Neural progenitor cell (in vitro differentiated cells): ENCODE measurements around the gene MEIS2. TPM values are rescaled to one million over a fixed set of nuclear protein-coding genes. Genes with fewer than 3 reads are reported as not detected.

Source experiments
- DNase-seq: peaks from one replicate; pipeline ENCODE4 v3.0.0-alpha.2; 2016; ENCODE audit warnings: low spot score
- H2AFZ ChIP-seq: fragments of 200-600 bp; sonication (generic); replicated peaks from 2 replicates; pipeline ENCODE4 v1.6.1; 2016; ENCODE audit warnings: antibody characterized with exemption
- H3F3A ChIP-seq: fragments of 200-600 bp; sonication (generic); 2 replicates; pipeline ENCODE4 v1.6.1; 2016; ENCODE audit warnings: antibody characterized with exemption, low read depth
- H3K27ac ChIP-seq: fragments of 200-600 bp; sonication (generic); 2 replicates; pipeline ENCODE4 v1.5.1; 2016; ENCODE audit warnings: mild to moderate bottlenecking
- H3K27me3 ChIP-seq: fragments of 200-600 bp; sonication (generic); 2 replicates; pipeline ENCODE4 v1.6.1; 2016; ENCODE audit warnings: mild to moderate bottlenecking, moderate library complexity
- H3K36me3 ChIP-seq: fragments of 200-600 bp; sonication (generic); 2 replicates; pipeline ENCODE4 v1.5.1; 2016
- H3K4me1 ChIP-seq: fragments of 200-600 bp; sonication (generic); 2 replicates; pipeline ENCODE4 v1.6.1; 2016; ENCODE audit warnings: mixed run types
- H3K4me2 ChIP-seq: fragments of 200-600 bp; sonication (generic); 2 replicates; pipeline ENCODE4 v1.6.1; 2016
- H3K4me3 ChIP-seq: fragments of 200-600 bp; sonication (generic); 2 replicates; pipeline ENCODE4 v1.5.1; 2016
- H3K79me2 ChIP-seq: fragments of 200-600 bp; sonication (generic); 2 replicates; pipeline ENCODE4 v1.6.1; 2016; ENCODE audit warnings: low read depth
- H3K9ac ChIP-seq: fragments of 200-600 bp; sonication (generic); 2 replicates; pipeline ENCODE4 v1.6.1; 2016
- H3K9me3 ChIP-seq: fragments of 200-600 bp; sonication (generic); 2 replicates; pipeline ENCODE4 v1.5.1; 2016; ENCODE audit warnings: low read depth
- H4K20me1 ChIP-seq: fragments of 200-600 bp; sonication (generic); 2 replicates; pipeline ENCODE4 v1.6.1; 2016; ENCODE audit warnings: low read depth
- H3K27ac Mint-ChIP-seq: 3 replicates; pipeline ENCODE4 v1.8.0; 2021; ENCODE audit warnings: mixed read lengths
- H3K27me3 Mint-ChIP-seq: 2 replicates; pipeline ENCODE4 v1.8.0; 2022; ENCODE audit warnings: low read depth, mild to moderate bottlenecking, inconsistent platforms, moderate library complexity, mixed read lengths; ENCODE audit not compliant: insufficient read depth
- H3K36me3 Mint-ChIP-seq: 3 replicates; pipeline ENCODE4 v1.8.0; 2021; ENCODE audit warnings: mixed read lengths
- H3K4me1 Mint-ChIP-seq: 3 replicates; pipeline ENCODE4 v1.8.0; 2021; ENCODE audit warnings: mixed read lengths
- H3K4me3 Mint-ChIP-seq: 3 replicates; pipeline ENCODE4 v1.8.0; 2021; ENCODE audit warnings: mild to moderate bottlenecking, moderate library complexity, mixed read lengths
- H3K9me3 Mint-ChIP-seq: 3 replicates; pipeline ENCODE4 v1.8.0; 2020; ENCODE audit warnings: mixed read lengths
- CTCF ChIP-seq: fragments of 200-600 bp; sonication (generic); IDR thresholded peaks from 2 replicates; pipeline ENCODE4 v1.5.1; 2017; ENCODE audit warnings: antibody characterized with exemption, mild to moderate bottlenecking
- EZH2 ChIP-seq: fragments of 200-600 bp; sonication (generic); IDR thresholded peaks from 2 replicates; pipeline ENCODE4 v1.6.1; 2017; ENCODE audit warnings: antibody characterized with exemption, mild to moderate bottlenecking, moderate library complexity
- EZH2phosphoT487 ChIP-seq: fragments of 200-600 bp; sonication (generic); IDR thresholded peaks from 2 replicates; pipeline ENCODE4 v1.6.1; 2017; ENCODE audit warnings: antibody characterized with exemption
- total RNA-seq: library from RNA; depleted of rRNA; stranded (reverse); fragments of >200 nt; gene quantifications from 2 replicates; pipeline ENCODE4 v1.2.3, GENCODE V29; 2015; ENCODE audit warnings: low replicate concordance

Gene MEIS2
- total RNA-seq, 1 donor from 2014 or later: 18.3 TPM

GRCh38 chr15:37071134-37071533, 29.2 kb downstream of the MEIS2 start:
- Mint-ChIP-seq H3K36me3 (no peaks in the 10 kb centered on the region), H3K4me1 (no peaks in the 10 kb centered on the region), H3K9me3 (no peaks in the 10 kb centered on the region), H3K27ac (no peak overlapping the region), H3K4me3 (no peak overlapping the region), H3K27me3 (peaks cover 2% of the 10 kb centered on the region)
- H3K79me2 ChIP-seq: no peaks in the 10 kb centered on the region
- H2AFZ ChIP-seq: no peak overlapping the region
- no peak overlapping the region for H3K4me2 ChIP-seq
- peaks cover 2% of the 10 kb centered on the region for H3K4me1 ChIP-seq
- H3K9me3 ChIP-seq: no peaks in the 10 kb centered on the region
- H3K36me3 ChIP-seq: no peaks in the 10 kb centered on the region
- no peak for TF ChIP-seq EZH2phosphoT487
- no peak for TF ChIP-seq EZH2
- TF ChIP-seq CTCF: no peak
- H4K20me1 ChIP-seq: no peaks in the 10 kb centered on the region
- H3F3A ChIP-seq: no peaks in the 10 kb centered on the region
- H3K4me3 ChIP-seq: no peak overlapping the region
- no peak overlapping the region for H3K9ac ChIP-seq
- no peak overlapping the region for H3K27ac ChIP-seq
- H3K27me3 ChIP-seq: no peaks in the 10 kb centered on the region
- no peak for DNase-seq

- Histone ChIP-seq H3K79me2 (no peaks in the 10 kb centered on the region), H3K27ac (no peak overlapping the region), H3K4me1 (peaks cover 2% of the 10 kb centered on the region), H3K4me2 (no peak overlapping the region), H3F3A (no peaks in the 10 kb centered on the region), H4K20me1 (no peaks in the 10 kb centered on the region), H3K36me3 (no peaks in the 10 kb centered on the region), H3K9me3 (no peaks in the 10 kb centered on the region), H2AFZ (no peak overlapping the region), H3K4me3 (no peak overlapping the region), H3K9ac (no peak overlapping the region), H3K27me3 (no peaks in the 10 kb centered on the region)
- no peaks in the 10 kb centered on the region for H3K4me1 Mint-ChIP-seq
- H3K27ac Mint-ChIP-seq: no peak overlapping the region
- H3K4me3 Mint-ChIP-seq: no peak overlapping the region
- H3K27me3 Mint-ChIP-seq: no peaks in the 10 kb centered on the region
- no peaks in the 10 kb centered on the region for H3K36me3 Mint-ChIP-seq
- no peak for DNase-seq
- TF ChIP-seq EZH2phosphoT487: no peak
- TF ChIP-seq EZH2: no peak
- no peak for TF ChIP-seq CTCF
- no peaks in the 10 kb centered on the region for H3K9me3 Mint-ChIP-seq
These were observed 29.7 kb downstream of the MEIS2 start for GRCh38 chr15:37070686-37071085.

DNA sequence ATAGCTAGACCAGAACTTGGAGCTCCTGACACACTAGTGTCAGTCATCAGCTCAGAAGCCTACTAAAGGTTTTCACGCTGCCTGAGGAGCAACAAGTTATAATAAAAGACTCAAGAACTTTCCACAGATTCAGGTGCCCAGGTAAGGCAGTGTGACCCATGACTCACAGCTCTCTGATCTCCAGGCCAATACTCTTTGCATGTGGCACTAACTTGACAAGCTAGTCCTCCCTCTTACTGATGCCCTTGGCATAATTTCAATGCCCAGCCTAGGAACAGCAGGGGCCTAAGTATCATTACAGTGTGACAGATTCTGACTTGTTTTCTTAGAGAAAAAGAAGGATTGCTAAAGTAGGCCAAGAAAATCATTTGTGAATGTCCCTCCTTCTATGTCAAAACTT, 38.4 kb downstream of the MEIS2 start:
- no peaks in the 10 kb centered on the region for H3K79me2 ChIP-seq
- H2AFZ ChIP-seq: no peak overlapping the region
- peaks cover 17% of the 10 kb centered on the region for H3F3A ChIP-seq
- H3K4me3 ChIP-seq: no peak overlapping the region
- Mint-ChIP-seq H3K36me3 (no peaks in the 10 kb centered on the region), H3K9me3 (no peaks in the 10 kb centered on the region), H3K27ac (no peak overlapping the region), H3K4me3 (no peak overlapping the region), H3K4me1 (peaks cover 16% of the 10 kb centered on the region), H3K27me3 (peaks cover 7% of the 10 kb centered on the region)
- H4K20me1 ChIP-seq: no peaks in the 10 kb centered on the region
- H3K4me1 ChIP-seq: peaks cover 25% of the 10 kb centered on the region
- no peaks in the 10 kb centered on the region for H3K36me3 ChIP-seq
- H3K27me3 ChIP-seq: no peaks in the 10 kb centered on the region
- TF ChIP-seq EZH2phosphoT487 (no peak), CTCF (no peak), EZH2 (no peak)
- no peak overlapping the region for H3K27ac ChIP-seq
- H3K9ac ChIP-seq: no peak overlapping the region
- no peak for DNase-seq
- H3K4me2 ChIP-seq: no peak overlapping the region
- H3K9me3 ChIP-seq: no peaks in the 10 kb centered on the region

DNA sequence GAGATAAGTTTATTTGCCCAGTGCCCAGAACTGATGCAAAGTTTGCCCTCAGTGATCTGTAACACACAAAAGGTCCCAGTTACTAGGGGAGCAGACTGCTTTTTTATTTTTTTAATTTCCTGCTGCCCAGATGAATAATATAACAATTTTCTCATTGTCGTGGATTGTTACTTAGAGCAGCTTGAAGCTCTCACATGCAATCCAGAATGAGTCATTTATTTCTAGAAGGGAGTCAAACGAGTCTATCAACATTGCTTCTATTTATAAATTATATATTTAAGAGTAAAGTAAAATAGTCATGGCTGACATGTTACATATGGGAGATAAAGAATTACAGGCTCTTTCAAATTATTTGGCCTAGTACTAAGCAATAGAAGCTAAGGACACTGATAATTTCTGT, 41.3 kb downstream of the MEIS2 start:
- Histone ChIP-seq H2AFZ (no peak overlapping the region), H3K79me2 (no peaks in the 10 kb centered on the region), H3K27me3 (no peaks in the 10 kb centered on the region), H3K4me3 (no peak overlapping the region), H3K27ac (no peak overlapping the region), H3K36me3 (no peaks in the 10 kb centered on the region), H3K9ac (no peak overlapping the region), H3K4me1 (peaks cover 43% of the 10 kb centered on the region), H3K9me3 (no peaks in the 10 kb centered on the region), H3K4me2 (no peak overlapping the region), H3F3A (peaks cover 34% of the 10 kb centered on the region), H4K20me1 (no peaks in the 10 kb centered on the region)
- DNase-seq: no peak
- TF ChIP-seq EZH2phosphoT487 (no peak), CTCF (no peak), EZH2 (no peak)
- Mint-ChIP-seq H3K4me1 (peaks cover 37% of the 10 kb centered on the region), H3K4me3 (no peak overlapping the region), H3K36me3 (no peaks in the 10 kb centered on the region), H3K27me3 (peaks cover 10% of the 10 kb centered on the region), H3K9me3 (no peaks in the 10 kb centered on the region), H3K27ac (no peak overlapping the region)
